HG03571 (cell line): Measurements from ENCODE around the gene C11orf21.
"Not testable (repeated sequence)": the region's sequence is repeated elsewhere in the genome, so short reads cannot be mapped to it uniquely, and the experiment has no call there.

ENCODE experiments used
- ATAC-seq: cut with Tn5 transposase; IDR thresholded peaks from one replicate; pipeline ENCODE4 v1.9.1; 2021; ENCODE audit not compliant: unreplicated experiment

The C11orf21 gene

GRCh38 chr11:2297623-2298030 is 4.1 kb downstream of the C11orf21 start:
- no peak for ATAC-seq

- no peak for ATAC-seq
Measured at GRCh38 chr11:2296913-2297622, 4.7 kb downstream of the C11orf21 start.

GRCh38 chr11:2295971-2296912 is 5.5 kb downstream of the C11orf21 start:
- ATAC-seq = no peak

- no peak for ATAC-seq
Measured at GRCh38 chr11:2294926-2295290, 6.8 kb downstream of the C11orf21 start.

- no peak for ATAC-seq
Measured at GRCh38 chr11:2293984-2294925, 7.5 kb downstream of the C11orf21 start.

- ATAC-seq = no peak
Measured at GRCh38 chr11:2293531-2293971, 8.2 kb downstream of the C11orf21 start.

- no peak for ATAC-seq
Measured at GRCh38 chr11:2290351-2290841, 11.3 kb downstream of the C11orf21 start.

GRCh38 chr11:2289859-2290258 is 11.9 kb downstream of the C11orf21 start:
- ATAC-seq = no peak

- ATAC-seq = no peak
Measured at GRCh38 chr11:2289350-2289749, 12.4 kb downstream of the C11orf21 start.

- no peak for ATAC-seq
Measured at GRCh38 chr11:2287091-2287490, 14.6 kb downstream of the C11orf21 start.

- ATAC-seq = not testable (repeated sequence)
Measured at GRCh38 chr11:2286350-2286749, 15.4 kb downstream of the C11orf21 start.

GRCh38 chr11:2280208-2280607 is 21.5 kb downstream of the C11orf21 start:
- ATAC-seq = no peak

- no peak for ATAC-seq
Measured at GRCh38 chr11:2277933-2278523, 23.7 kb downstream of the C11orf21 start.

- no peak for ATAC-seq
Measured at GRCh38 chr11:2277008-2277346, 24.7 kb downstream of the C11orf21 start.

GRCh38 chr11:2276280-2277007 is 25.3 kb downstream of the C11orf21 start:
- ATAC-seq = no peak

GRCh38 chr11:2275334-2276279 is 26.1 kb downstream of the C11orf21 start:
- ATAC-seq = no peak

GRCh38 chr11:2273771-2274170 is 27.9 kb downstream of the C11orf21 start:
- no peak for ATAC-seq

- ATAC-seq = no peak
Measured at GRCh38 chr11:2273311-2273710, 28.4 kb downstream of the C11orf21 start.

GRCh38 chr11:2272946-2273280 is 28.8 kb downstream of the C11orf21 start:
- ATAC-seq = no peak
